ENCODE results near the gene PRSS56.

DNA sequence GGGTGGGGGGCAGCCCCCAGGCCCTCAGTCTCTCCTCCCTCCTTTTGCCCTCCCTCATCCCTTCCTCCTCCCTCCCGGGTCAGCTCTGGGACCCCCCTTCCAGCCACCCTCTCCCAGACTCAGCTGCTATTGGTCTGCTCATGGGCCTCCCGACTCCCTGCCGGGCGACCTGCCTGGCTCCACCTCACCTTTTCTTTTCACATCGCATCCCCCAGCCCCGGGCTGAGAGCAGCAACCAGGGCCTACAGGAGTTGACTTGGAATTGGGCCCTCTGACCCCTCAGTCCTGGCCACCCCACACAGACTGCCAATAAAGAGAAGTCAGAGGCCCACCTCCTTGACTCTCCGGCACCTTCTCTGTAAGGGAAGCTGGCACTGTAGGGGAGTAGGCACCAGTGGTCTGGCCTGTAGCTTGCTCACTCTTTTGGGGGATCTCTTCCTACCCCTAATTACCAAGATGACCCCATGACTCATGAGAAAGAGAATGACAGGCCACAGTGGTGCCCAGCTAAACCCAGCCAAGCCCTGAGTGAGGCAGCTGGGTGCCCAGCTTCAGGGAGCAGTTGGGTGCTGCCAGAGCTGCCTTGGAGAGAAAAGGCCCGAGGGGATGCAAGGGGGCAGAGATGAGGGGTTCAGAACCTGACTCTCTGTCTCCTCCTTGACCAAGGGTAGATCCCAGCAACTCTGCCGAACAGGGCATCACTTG is 30.5 kb upstream of the PRSS56 start:
- TF ChIP-seq, protein P1, sequence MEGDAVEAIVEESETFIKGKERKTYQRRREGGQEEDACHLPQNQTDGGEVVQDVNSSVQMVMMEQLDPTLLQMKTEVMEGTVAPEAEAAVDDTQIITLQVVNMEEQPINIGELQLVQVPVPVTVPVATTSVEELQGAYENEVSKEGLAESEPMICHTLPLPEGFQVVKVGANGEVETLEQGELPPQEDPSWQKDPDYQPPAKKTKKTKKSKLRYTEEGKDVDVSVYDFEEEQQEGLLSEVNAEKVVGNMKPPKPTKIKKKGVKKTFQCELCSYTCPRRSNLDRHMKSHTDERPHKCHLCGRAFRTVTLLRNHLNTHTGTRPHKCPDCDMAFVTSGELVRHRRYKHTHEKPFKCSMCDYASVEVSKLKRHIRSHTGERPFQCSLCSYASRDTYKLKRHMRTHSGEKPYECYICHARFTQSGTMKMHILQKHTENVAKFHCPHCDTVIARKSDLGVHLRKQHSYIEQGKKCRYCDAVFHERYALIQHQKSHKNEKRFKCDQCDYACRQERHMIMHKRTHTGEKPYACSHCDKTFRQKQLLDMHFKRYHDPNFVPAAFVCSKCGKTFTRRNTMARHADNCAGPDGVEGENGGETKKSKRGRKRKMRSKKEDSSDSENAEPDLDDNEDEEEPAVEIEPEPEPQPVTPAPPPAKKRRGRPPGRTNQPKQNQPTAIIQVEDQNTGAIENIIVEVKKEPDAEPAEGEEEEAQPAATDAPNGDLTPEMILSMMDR (IDR thresholded peaks at IDR 0.05), result no peak
- TF ChIP-seq POLR2A (IDR thresholded peaks at IDR 0.05), result no peak
